ENCODE results near the gene RBP7. TPM values are rescaled to one million over a fixed set of nuclear protein-coding genes. Genes with fewer than 3 reads are reported as not detected.

RBP7 gene
- total RNA-seq, 4 donors from 2014 or later: 13.0 to 34.0 (median 21.1) TPM

GRCh38 chr1:10054465-10054864 is 57.4 kb downstream of the RBP7 start:
- DNase-seq (ENCODE audit: low spot score in 2 of 2): no peak
- H3K4me1 ChIP-seq: peaks cover 40% of the 10 kb centered on the region
- WGBS: 63% methylated on average over 2 of the region's 2 CpGs

DNA sequence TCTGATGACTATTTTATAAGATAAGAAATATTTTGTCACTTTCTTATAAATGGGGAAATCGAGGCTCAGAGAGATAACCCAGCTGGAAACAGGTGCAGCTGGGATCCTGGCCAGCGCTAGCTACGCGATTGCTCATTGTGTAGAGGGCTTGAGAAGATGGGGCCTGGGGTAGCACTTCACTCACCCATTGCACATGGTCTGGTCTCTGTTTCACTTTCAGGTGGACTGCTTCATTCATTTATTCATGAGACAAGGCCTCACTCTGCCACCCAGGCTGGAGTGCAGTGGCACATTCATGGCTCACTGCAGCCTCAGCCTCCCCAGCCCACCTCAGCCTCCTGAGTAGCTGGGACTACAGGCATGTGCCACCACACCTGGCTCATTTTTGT is 59.6 kb downstream of the RBP7 start:
- 87% methylated on average over 4 of the region's 4 CpGs for WGBS
- H3K27ac ChIP-seq: peak overlapping the region; percentile 60
- TF ChIP-seq EP300 (IDR thresholded peaks at IDR 0.05) (no peak), POLR2AphosphoS5 (IDR thresholded peaks at IDR 0.05) (no peak), POLR2A (IDR thresholded peaks at IDR 0.05) (no peak)
- TF ChIP-seq, protein P1, sequence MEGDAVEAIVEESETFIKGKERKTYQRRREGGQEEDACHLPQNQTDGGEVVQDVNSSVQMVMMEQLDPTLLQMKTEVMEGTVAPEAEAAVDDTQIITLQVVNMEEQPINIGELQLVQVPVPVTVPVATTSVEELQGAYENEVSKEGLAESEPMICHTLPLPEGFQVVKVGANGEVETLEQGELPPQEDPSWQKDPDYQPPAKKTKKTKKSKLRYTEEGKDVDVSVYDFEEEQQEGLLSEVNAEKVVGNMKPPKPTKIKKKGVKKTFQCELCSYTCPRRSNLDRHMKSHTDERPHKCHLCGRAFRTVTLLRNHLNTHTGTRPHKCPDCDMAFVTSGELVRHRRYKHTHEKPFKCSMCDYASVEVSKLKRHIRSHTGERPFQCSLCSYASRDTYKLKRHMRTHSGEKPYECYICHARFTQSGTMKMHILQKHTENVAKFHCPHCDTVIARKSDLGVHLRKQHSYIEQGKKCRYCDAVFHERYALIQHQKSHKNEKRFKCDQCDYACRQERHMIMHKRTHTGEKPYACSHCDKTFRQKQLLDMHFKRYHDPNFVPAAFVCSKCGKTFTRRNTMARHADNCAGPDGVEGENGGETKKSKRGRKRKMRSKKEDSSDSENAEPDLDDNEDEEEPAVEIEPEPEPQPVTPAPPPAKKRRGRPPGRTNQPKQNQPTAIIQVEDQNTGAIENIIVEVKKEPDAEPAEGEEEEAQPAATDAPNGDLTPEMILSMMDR (IDR thresholded peaks at IDR 0.05): no peak
- H3K4me3 ChIP-seq: no peak overlapping the region
- H3K9me3 ChIP-seq: no peaks in the 10 kb centered on the region
- H3K36me3 ChIP-seq: no peaks in the 10 kb centered on the region
- no peaks in the 10 kb centered on the region for H3K27me3 ChIP-seq
- H3K4me1 ChIP-seq: peaks cover 45% of the 10 kb centered on the region
- DNase-seq (ENCODE audit: low spot score in 2 of 2): no peak

More at GRCh38 chr1:10054465-10054864, 57.4 kb downstream of the RBP7 start:
- no peak overlapping the region for H3K27ac ChIP-seq
- H3K27me3 ChIP-seq: no peaks in the 10 kb centered on the region
- H3K36me3 ChIP-seq: no peaks in the 10 kb centered on the region
- no peaks in the 10 kb centered on the region for H3K9me3 ChIP-seq
- TF ChIP-seq POLR2A (IDR thresholded peaks at IDR 0.05) (no peak), POLR2AphosphoS5 (IDR thresholded peaks at IDR 0.05) (no peak)
- TF ChIP-seq, protein P1 (IDR thresholded peaks at IDR 0.05): no peak
- H3K4me3 ChIP-seq: no peak overlapping the region

- H3K36me3 ChIP-seq: no peaks in the 10 kb centered on the region
- TF ChIP-seq POLR2AphosphoS5 (IDR thresholded peaks at IDR 0.05) (no peak), EP300 (IDR thresholded peaks at IDR 0.05) (no peak), POLR2A (IDR thresholded peaks at IDR 0.05) (no peak)
- TF ChIP-seq, protein P1 (IDR thresholded peaks at IDR 0.05): no peak
- H3K27ac ChIP-seq: peak overlapping the region; percentile 60
- H3K4me1 ChIP-seq: peaks cover 45% of the 10 kb centered on the region
- no peak for DNase-seq (ENCODE audit: low spot score in 2 of 2)
- H3K9me3 ChIP-seq: no peaks in the 10 kb centered on the region
- H3K4me3 ChIP-seq: no peak overlapping the region
- H3K27me3 ChIP-seq: no peaks in the 10 kb centered on the region
- 64% methylated on average over 4 of the region's 4 CpGs for WGBS
These were observed 60.3 kb downstream of the RBP7 start for GRCh38 chr1:10057343-10057742.

DNA sequence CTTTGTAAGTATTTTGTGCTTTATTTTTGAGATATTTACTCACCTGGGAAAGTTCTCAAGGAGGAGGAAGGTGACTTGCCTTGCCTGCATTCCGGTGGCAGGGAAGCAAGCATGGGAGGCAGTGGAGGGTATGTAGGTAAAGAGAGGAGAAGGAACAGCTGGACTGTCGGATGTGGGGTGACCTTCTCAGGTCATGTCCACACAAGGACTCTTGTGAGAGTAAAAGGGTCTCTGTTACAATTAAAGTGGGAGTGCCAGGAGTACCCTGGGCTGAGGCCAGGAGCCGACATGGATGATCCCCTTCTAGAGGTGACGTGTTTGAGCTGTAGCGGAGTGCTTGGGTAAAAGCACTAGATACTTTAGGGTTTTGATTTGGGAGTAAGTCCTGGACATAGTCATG is 60.8 kb downstream of the RBP7 start:
- Histone ChIP-seq H3K27me3 (no peaks in the 10 kb centered on the region), H3K27ac (peak overlapping the region; percentile 49)
- DNase-seq (ENCODE audit: low spot score in 2 of 2): no peak

GRCh38 chr1:10059342-10059718 is 62.3 kb downstream of the RBP7 start:
- Histone ChIP-seq H3K36me3 (no peaks in the 10 kb centered on the region), H3K4me1 (peaks cover 54% of the 10 kb centered on the region), H3K27me3 (no peaks in the 10 kb centered on the region), H3K4me3 (no peak overlapping the region), H3K27ac (peak overlapping the region; percentile 32), H3K9me3 (no peaks in the 10 kb centered on the region)
- DNase-seq (ENCODE audit: low spot score in 2 of 2): no peak
- 84% methylated on average over 7 of the region's 8 CpGs for WGBS
- TF ChIP-seq POLR2A (IDR thresholded peaks at IDR 0.05) (no peak), EP300 (IDR thresholded peaks at IDR 0.05) (no peak)

More for the DNA sequence above, 60.8 kb downstream of the RBP7 start:
- no peaks in the 10 kb centered on the region for H3K9me3 ChIP-seq
- H3K4me1 ChIP-seq: peaks cover 42% of the 10 kb centered on the region
- WGBS: 85% methylated on average over 5 of the region's 5 CpGs
- H3K36me3 ChIP-seq: no peaks in the 10 kb centered on the region
- TF ChIP-seq, protein P1 (IDR thresholded peaks at IDR 0.05): no peak
- TF ChIP-seq EP300 (IDR thresholded peaks at IDR 0.05): no peak
- TF ChIP-seq POLR2A (IDR thresholded peaks at IDR 0.05): no peak
- no peak overlapping the region for H3K4me3 ChIP-seq

All from suprapubic skin (tissue), 4 donors.